Upper lobe of left lung (tissue), 6 donors: ENCODE data around the gene CD300LB. TPM values are rescaled to one million over a fixed set of nuclear protein-coding genes. Genes with fewer than 3 reads are reported as not detected.
A peak's percentile ranks its signal among the peaks of the same experiment; 100 is the strongest.

Experiments
- ATAC-seq, 2 donors: fragments of 200-7000 bp; cut with Tn5 transposase; one replicate each; pipeline ENCODE4 v1.9.1; 2022; ENCODE audit warnings: mild to moderate bottlenecking in 2 of 2, moderate library complexity in 2 of 2; ENCODE audit not compliant: low FRiP score in 2 of 2
- DNase-seq, 2 donors: peaks; one replicate each; pipeline ENCODE4 v3.0.0-alpha.2; 2019 to 2020
- H3K27ac ChIP-seq, 4 donors: fragments of 200-600 bp; sonication (generic); one replicate each; pipeline ENCODE4 v1.5.1; 2016 to 2019
- H3K27me3 ChIP-seq, 4 donors: fragments of 200-600 bp; sonication (generic); one replicate each; pipeline ENCODE4 v1.5.1; 2017 to 2019
- H3K36me3 ChIP-seq, 4 donors: fragments of 200-600 bp; sonication (generic); one replicate each; pipeline ENCODE4 v1.5.1; 2016 to 2019
- H3K4me1 ChIP-seq, 4 donors: fragments of 200-600 bp; sonication (generic); one replicate each; pipeline ENCODE4 v1.5.1; 2018 to 2019
- H3K4me3 ChIP-seq, 4 donors: fragments of 200-600 bp; sonication (generic); one replicate each; pipeline ENCODE4 v1.5.1; 2017 to 2019; ENCODE audit warnings: mild to moderate bottlenecking in 2 of 4, moderate library complexity in 1 of 4
- H3K9me3 ChIP-seq, 4 donors: fragments of 200-600 bp; sonication (generic); one replicate each; pipeline ENCODE4 v1.5.1; 2018 to 2019
- EP300 ChIP-seq, 4 donors: sonication (generic); formaldehyde crosslinking; IDR thresholded peaks; one replicate each; pipeline ENCODE4 v1.5.1; 2017; ENCODE audit warnings: antibody characterized with exemption in 4 of 4, control low read depth in 2 of 4
- POLR2A ChIP-seq, 4 donors: fragments of 450-650 bp; IDR thresholded peaks; one replicate each; pipeline ENCODE4 v1.5.1; 2016 to 2017; ENCODE audit warnings: antibody characterized with exemption in 4 of 4, mild to moderate bottlenecking in 2 of 4
- POLR2AphosphoS5 ChIP-seq, 2 donors: sonication (generic); formaldehyde crosslinking; IDR thresholded peaks; one replicate each; pipeline ENCODE4 v1.5.1; 2017; ENCODE audit warnings: antibody characterized with exemption in 2 of 2
- WGBS, 2 donors: methylation state at CpG; one replicate each; pipeline ENCODE4 v1.1.5; 2017 to 2018; 5-methylcytosine and 5-hydroxymethylcytosine counted together
- total RNA-seq, 6 donors: library from RNA; depleted of rRNA in 4 of 6; stranded (reverse); fragments of >200 nt in 4 of 6; gene quantifications; one replicate each; pipeline versions ENCODE4 v1.1.0 to v1.2.1, GENCODE V29; 2016 to 2021
- TF ChIP-seq, protein P1 (sequence below), 6 experiments: fragments of 450-650 bp in 4 of 6; fragments of 200-600 bp in 2 of 6; sonication (generic) in 2 of 6; IDR thresholded peaks; one replicate each; pipeline ENCODE4 v1.5.1; 2016 to 2019; ENCODE audit warnings: antibody characterized with exemption in 6 of 6
- donor health status: DM: no; HTN: no; CAD: no; lungs with moderate emphysema.
- donor health status: DM: no; HTN: yes; CAD: no; lungs with severe emphysema.

The CD300LB gene
- total RNA-seq, 6 donors from 2014 or later, result 0.49 to 3.1 (median 1.5) TPM

DNA sequence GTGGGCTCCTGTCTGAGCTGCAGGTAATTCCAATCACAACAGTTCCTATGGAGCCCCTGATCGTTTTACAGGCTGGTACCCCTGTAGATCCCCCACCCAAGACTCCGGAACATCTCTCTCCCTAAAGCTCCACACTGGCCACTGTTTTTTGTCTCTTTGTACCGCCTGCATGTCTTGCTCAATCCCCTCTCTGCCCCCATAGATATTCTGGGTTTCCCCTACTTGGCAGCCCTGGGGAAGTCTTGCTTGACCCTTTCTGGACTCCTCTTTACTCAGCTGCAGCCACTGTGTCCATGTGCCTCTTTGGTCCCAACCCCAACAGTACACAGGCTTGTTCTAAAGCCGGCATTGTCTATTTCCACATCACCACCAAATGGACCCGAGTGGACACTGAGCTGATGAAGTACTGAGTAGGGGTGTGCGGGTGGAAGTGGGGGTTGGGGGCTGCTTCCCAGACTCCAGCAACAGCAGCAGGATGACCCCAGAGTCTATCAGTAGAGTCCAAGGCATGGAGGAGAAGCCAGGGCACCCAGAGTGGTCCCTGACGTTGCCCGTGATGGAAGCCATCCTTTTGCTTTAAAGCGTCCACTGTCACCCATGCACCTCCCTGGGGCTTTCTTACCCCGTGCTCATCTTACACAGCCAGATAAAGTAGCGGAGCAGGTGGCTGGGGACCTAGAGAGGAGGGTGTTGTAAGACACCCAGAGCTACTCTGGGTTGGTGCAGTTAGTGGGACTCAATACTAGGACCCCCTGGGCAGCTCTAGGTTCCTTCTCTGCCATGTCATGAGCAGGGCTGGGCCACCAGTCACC is 6.4 kb downstream of the CD300LB start:
- H3K27ac ChIP-seq, result no peak overlapping the region
- H3K9me3 ChIP-seq, result peaks cover 0 to 10% (median 2%) of the 10 kb centered on the region in 4 donors
- TF ChIP-seq POLR2AphosphoS5 (IDR thresholded peaks at IDR 0.05) (no peak), EP300 (IDR thresholded peaks at IDR 0.05) (no peak), POLR2A (IDR thresholded peaks at IDR 0.05) (no peak)
- TF ChIP-seq, protein P1, sequence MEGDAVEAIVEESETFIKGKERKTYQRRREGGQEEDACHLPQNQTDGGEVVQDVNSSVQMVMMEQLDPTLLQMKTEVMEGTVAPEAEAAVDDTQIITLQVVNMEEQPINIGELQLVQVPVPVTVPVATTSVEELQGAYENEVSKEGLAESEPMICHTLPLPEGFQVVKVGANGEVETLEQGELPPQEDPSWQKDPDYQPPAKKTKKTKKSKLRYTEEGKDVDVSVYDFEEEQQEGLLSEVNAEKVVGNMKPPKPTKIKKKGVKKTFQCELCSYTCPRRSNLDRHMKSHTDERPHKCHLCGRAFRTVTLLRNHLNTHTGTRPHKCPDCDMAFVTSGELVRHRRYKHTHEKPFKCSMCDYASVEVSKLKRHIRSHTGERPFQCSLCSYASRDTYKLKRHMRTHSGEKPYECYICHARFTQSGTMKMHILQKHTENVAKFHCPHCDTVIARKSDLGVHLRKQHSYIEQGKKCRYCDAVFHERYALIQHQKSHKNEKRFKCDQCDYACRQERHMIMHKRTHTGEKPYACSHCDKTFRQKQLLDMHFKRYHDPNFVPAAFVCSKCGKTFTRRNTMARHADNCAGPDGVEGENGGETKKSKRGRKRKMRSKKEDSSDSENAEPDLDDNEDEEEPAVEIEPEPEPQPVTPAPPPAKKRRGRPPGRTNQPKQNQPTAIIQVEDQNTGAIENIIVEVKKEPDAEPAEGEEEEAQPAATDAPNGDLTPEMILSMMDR (IDR thresholded peaks at IDR 0.05), result no peak
- WGBS, 2 donors, result 81% methylated on average over 8 to 11 of the region's 11 CpGs
- ATAC-seq (no peak), DNase-seq (no peak)
- no peaks in the 10 kb centered on the region for H3K36me3 ChIP-seq
- H3K4me1 ChIP-seq, result no peaks in the 10 kb centered on the region
- H3K4me3 ChIP-seq, result no peak overlapping the region
- H3K27me3 ChIP-seq, result no peaks in the 10 kb centered on the region

DNA sequence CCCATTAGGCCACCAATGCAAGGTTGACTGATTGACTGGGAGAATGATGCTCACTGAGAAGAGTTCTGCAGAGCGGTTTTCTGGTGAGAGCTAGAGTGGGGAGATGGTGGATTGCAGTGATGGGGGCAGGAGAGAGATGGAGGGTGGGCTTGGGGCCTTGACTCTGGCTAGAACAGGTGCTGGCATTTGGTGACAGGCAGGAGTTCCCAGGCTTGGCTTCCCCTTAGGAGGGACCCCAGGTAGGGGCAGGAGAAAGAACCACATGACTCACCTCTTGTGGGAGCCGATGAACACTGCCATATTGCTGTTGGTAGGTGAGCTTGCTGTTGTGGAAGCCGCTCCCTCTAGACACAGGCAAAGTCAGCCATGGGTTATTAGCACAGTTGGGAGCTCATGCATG is 8.0 kb downstream of the CD300LB start:
- Histone ChIP-seq H3K27ac (peak overlapping the region in 1 of 4 donors; percentile 87), H3K36me3 (no peaks in the 10 kb centered on the region), H3K4me3 (no peak overlapping the region), H3K4me1 (no peaks in the 10 kb centered on the region), H3K27me3 (no peaks in the 10 kb centered on the region), H3K9me3 (peaks cover 0 to 10% (median 2%) of the 10 kb centered on the region in 4 donors)
- DNase-seq (no peak), ATAC-seq (no peak)
- no peak for TF ChIP-seq POLR2AphosphoS5 (IDR thresholded peaks at IDR 0.05)
- TF ChIP-seq, protein P1 (IDR thresholded peaks at IDR 0.05), result no peak
- TF ChIP-seq EP300 (IDR thresholded peaks at IDR 0.05), result no peak
- TF ChIP-seq POLR2A (IDR thresholded peaks at IDR 0.05), result no peak
- WGBS, 2 donors, result 83 to 86% methylated on average over 3 of the region's 3 CpGs

DNA sequence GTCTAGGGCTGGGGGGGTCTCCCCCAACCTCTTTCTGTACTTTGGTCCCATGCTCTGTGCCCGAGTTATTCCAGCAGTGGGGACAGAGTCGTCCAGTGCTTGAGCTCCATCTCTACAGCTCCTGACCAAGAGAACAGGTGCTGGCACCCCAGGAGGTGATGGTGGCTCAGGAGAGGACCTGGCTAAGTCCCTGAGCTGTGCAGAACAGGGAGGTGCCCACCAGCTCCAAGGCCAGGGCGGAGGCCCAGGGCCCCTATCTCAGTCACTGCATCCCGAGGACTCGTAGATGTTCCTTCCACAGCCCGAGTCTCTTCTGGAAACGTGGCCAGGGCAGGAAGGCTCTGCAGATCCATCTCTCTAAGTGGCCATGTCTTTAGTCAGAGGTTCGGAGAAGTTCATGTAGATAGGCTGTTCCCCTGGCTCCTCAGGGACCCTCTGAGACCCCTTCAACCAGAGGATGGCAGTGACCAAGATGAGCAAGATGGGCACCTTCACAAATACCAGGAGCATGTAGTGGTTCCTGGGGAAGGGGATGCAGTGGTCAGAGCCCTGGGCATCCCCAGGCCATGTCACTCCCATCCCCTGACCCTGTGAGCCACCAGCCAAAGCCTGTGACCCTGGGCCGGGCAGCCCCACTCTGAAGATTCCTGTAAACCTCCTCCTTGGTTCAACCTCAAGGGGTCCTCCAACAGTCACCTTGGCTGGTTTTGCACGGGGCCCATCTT is 8.7 kb downstream of the CD300LB start:
- no peaks in the 10 kb centered on the region for H3K4me1 ChIP-seq
- peak overlapping the region in 3 of 4 donors; percentile 64 to 88 (median 87) for H3K27ac ChIP-seq
- 87 to 88% methylated on average over 10 of the region's 10 CpGs for WGBS, 2 donors
- H3K4me3 ChIP-seq, result no peak overlapping the region
- no peaks in the 10 kb centered on the region for H3K27me3 ChIP-seq
- no peaks in the 10 kb centered on the region for H3K36me3 ChIP-seq
- DNase-seq (peak in 1 of 2 donors; percentile 27), ATAC-seq (no peak)
- peaks cover 0 to 10% (median 2%) of the 10 kb centered on the region in 4 donors for H3K9me3 ChIP-seq
- TF ChIP-seq POLR2AphosphoS5 (IDR thresholded peaks at IDR 0.05) (no peak), EP300 (IDR thresholded peaks at IDR 0.05) (no peak), POLR2A (IDR thresholded peaks at IDR 0.05) (no peak)
- TF ChIP-seq, protein P1 (IDR thresholded peaks at IDR 0.05), result no peak

DNA sequence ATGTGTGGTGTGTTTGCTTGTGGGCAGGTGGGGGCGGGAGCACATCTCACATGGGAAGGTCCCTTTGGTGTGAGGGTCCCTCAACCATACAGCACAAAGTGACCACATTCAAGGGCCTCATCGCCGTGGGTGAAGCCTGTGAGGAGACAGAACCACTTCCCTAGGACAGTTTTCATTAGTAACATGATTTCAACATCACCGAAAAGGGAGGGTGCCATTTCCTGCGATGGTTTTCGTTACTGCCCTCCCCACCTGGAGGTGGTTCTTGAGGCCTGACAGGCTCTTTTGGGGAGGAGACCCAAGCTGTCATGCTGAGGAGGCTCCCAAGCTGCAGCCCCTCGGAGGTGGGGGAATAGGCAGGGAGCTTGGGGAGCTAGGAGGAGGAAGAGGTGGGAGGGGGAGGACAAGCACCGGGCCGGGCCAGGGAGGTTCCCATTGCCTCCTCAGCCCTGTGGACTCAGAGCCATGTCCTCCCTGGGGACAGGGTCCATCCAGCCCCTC is 9.5 kb downstream of the CD300LB start:
- TF ChIP-seq POLR2A (IDR thresholded peaks at IDR 0.05) (peak in 1 of 4 donors; percentile 60), EP300 (IDR thresholded peaks at IDR 0.05) (no peak), POLR2AphosphoS5 (IDR thresholded peaks at IDR 0.05) (peak; percentile 13 to 37)
- TF ChIP-seq, protein P1 (IDR thresholded peaks at IDR 0.05), result no peak
- Histone ChIP-seq H3K27me3 (no peaks in the 10 kb centered on the region), H3K36me3 (no peaks in the 10 kb centered on the region), H3K4me3 (no peak overlapping the region), H3K9me3 (peaks cover 0 to 10% (median 2%) of the 10 kb centered on the region in 4 donors), H3K4me1 (no peaks in the 10 kb centered on the region), H3K27ac (peak overlapping the region; percentile 64 to 88 (median 82))
- WGBS, 2 donors, result 48 to 65% methylated on average over 3 to 7 of the region's 9 CpGs
- ATAC-seq, result peak; percentile 50 to 70
- DNase-seq, result peak; percentile 29 to 56
